HG02678 (cell line): ENCODE measurements around the gene PGAP2.
A peak's percentile ranks its signal among the peaks of the same experiment; 100 is the strongest.

Experiments
- ATAC-seq: cut with Tn5 transposase; IDR thresholded peaks from one replicate; pipeline ENCODE4 v1.9.1; 2021; ENCODE audit warnings: mild to moderate bottlenecking, moderate library complexity; ENCODE audit not compliant: unreplicated experiment

The PGAP2 gene

GRCh38 chr11:3831378-3832239 is 23.2 kb downstream of the PGAP2 start:
- no peak for ATAC-seq

GRCh38 chr11:3832816-3833215 is 24.5 kb downstream of the PGAP2 start:
- ATAC-seq, result no peak

- ATAC-seq, result no peak
Measured at GRCh38 chr11:3833449-3833848, 25.1 kb downstream of the PGAP2 start.

GRCh38 chr11:3834349-3834663 is 25.9 kb downstream of the PGAP2 start:
- ATAC-seq, result no peak

GRCh38 chr11:3834664-3835461 is 26.5 kb downstream of the PGAP2 start:
- no peak for ATAC-seq

- ATAC-seq, result no peak
Measured at GRCh38 chr11:3835751-3836150, 27.4 kb downstream of the PGAP2 start.

GRCh38 chr11:3836903-3837302 is 28.5 kb downstream of the PGAP2 start:
- ATAC-seq, result no peak

GRCh38 chr11:3837793-3838192 is 29.4 kb downstream of the PGAP2 start:
- ATAC-seq, result no peak

- no peak for ATAC-seq
Measured at GRCh38 chr11:3838504-3838903, 30.1 kb downstream of the PGAP2 start.

- no peak for ATAC-seq
Measured at GRCh38 chr11:3840004-3840869, 31.9 kb downstream of the PGAP2 start.

GRCh38 chr11:3840870-3841425 is 32.6 kb downstream of the PGAP2 start, which contains the start of gene RHOG:
Gene RHOG (minus strand): TSS chr11:3840959. CDS start chr11:3828138, 12,821 bp downstream.
- peak; percentile 50 for ATAC-seq

- peak; percentile 55 for ATAC-seq
Measured at GRCh38 chr11:3841426-3842350, 33.3 kb downstream of the PGAP2 start.

- no peak for ATAC-seq
Measured at GRCh38 chr11:3843326-3843725, 35.0 kb downstream of the PGAP2 start.

- ATAC-seq, result no peak
Measured at GRCh38 chr11:3845246-3845645, 36.9 kb downstream of the PGAP2 start.

GRCh38 chr11:3845670-3846069 is 37.3 kb downstream of the PGAP2 start:
- ATAC-seq, result no peak

GRCh38 chr11:3849297-3849874 is 41.0 kb downstream of the PGAP2 start:
- no peak for ATAC-seq

- no peak for ATAC-seq
Measured at GRCh38 chr11:3853545-3853842, 45.1 kb downstream of the PGAP2 start.

- ATAC-seq, result peak; percentile 33
Measured at GRCh38 chr11:3853899-3854659, 45.7 kb downstream of the PGAP2 start.

- no peak for ATAC-seq
Measured at GRCh38 chr11:3854660-3854976, 46.3 kb downstream of the PGAP2 start.
